Ascending aorta (tissue), 2 donors: Measurements from ENCODE around the gene GMEB1. TPM values are rescaled to one million over a fixed set of nuclear protein-coding genes. Genes with fewer than 3 reads are reported as not detected.
"Not testable (repeated sequence)": the region's sequence is repeated elsewhere in the genome, so short reads cannot be mapped to it uniquely, and the experiment has no call there.

Source experiments
- DNase-seq, 2 donors: peaks; one replicate each; pipeline ENCODE4 v3.0.0-alpha.2; 2019; ENCODE audit warnings: low spot score in 2 of 2
- H3K27ac ChIP-seq, 2 donors: fragments of 200-600 bp; sonication (generic); one replicate each; pipeline ENCODE4 v1.5.1; 2016 to 2017; ENCODE audit warnings: mild to moderate bottlenecking in 1 of 2
- H3K27me3 ChIP-seq: fragments of 200-600 bp; sonication (generic); one replicate; pipeline ENCODE4 v1.5.1; 2017
- H3K36me3 ChIP-seq, 2 donors: fragments of 200-600 bp; sonication (generic); one replicate each; pipeline ENCODE4 v1.5.1; 2016
- H3K4me1 ChIP-seq, 2 donors: fragments of 200-600 bp; sonication (generic); one replicate each; pipeline ENCODE4 v1.5.1; 2016 to 2017; ENCODE audit warnings: mild to moderate bottlenecking in 1 of 2
- H3K4me3 ChIP-seq, 2 donors: fragments of 200-600 bp; sonication (generic); one replicate each; pipeline ENCODE4 v1.5.1; 2016 to 2017; ENCODE audit warnings: mild to moderate bottlenecking in 1 of 2
- H3K9me3 ChIP-seq, 2 donors: fragments of 200-600 bp; sonication (generic); one replicate each; pipeline ENCODE4 v1.5.1; 2016
- intact Hi-C: fragments of 100-400 bp; cut with DNase I; formaldehyde crosslinking; loops from one replicate; pipeline ENCODE4 v1.15.1; 2023
- total RNA-seq: library from RNA; depleted of rRNA; stranded (reverse); fragments of >200 nt; gene quantifications from one replicate; pipeline ENCODE4 v1.1.0, GENCODE V29; 2016
- TF ChIP-seq, protein P1 (sequence below), 3 experiments: fragments of 200-600 bp in 2 of 3; fragments of 450-650 bp in 1 of 3; sonication (generic) in 2 of 3; IDR thresholded peaks; one replicate each; pipeline ENCODE4 v1.5.1; 2016 to 2019; ENCODE audit warnings: antibody characterized with exemption in 3 of 3, mild to moderate bottlenecking in 1 of 3, moderate library complexity in 1 of 3

Gene GMEB1
- total RNA-seq, 1 donor from 2014 or later, result 5.2 TPM

DNA sequence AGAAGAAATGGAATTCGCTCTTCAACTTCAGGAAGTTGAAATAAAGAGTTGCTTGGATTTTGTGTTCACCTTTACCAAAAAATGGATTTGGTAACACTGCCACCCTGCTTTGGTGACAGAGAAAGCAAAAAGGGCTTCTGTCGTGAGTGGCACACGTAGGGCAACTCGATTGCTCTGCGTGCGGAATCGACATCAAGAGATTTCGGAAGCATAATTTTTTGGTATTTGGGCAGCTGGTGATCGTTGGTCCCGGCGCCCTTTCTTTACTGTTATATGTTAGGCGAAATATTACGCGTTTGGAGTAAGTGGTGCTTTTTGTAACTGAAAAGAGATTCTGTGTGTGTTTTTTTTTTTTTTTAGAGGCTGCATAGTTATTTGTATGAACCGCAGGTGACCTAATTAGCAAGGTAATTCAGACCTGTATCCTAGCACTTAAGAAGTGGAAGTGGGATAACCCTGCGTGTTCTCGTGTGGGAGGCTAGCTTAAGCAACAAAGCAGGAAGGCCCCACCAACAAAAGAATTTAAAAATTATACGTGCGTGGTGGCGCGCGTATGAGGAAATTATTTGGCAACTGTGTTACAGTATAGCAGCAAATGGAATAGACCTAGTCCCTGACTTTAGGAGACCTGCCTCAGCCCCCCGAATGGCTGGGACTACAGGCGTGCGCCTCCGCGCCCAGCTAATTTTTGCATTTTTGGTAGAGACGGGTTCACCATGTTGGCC lies 19.9 kb upstream of the GMEB1 start, which contains the start of gene RNU11:
RNU11 (plus strand) TSS at position 127 of the 725 bp plus-strand sequence.
- Histone ChIP-seq H3K4me3 (peak within 1 kb of the TSS; percentile 39 to 59), H3K27me3 (no peaks in the 10 kb centered on the region), H3K27ac (peak within 1 kb of the TSS; percentile 85 to 89), H3K36me3 (no peaks in the 10 kb centered on the region), H3K9me3 (no peaks in the 10 kb centered on the region), H3K4me1 (peaks cover 3 to 19% of the 10 kb centered on the region in 2 donors)
- TF ChIP-seq, protein P1, sequence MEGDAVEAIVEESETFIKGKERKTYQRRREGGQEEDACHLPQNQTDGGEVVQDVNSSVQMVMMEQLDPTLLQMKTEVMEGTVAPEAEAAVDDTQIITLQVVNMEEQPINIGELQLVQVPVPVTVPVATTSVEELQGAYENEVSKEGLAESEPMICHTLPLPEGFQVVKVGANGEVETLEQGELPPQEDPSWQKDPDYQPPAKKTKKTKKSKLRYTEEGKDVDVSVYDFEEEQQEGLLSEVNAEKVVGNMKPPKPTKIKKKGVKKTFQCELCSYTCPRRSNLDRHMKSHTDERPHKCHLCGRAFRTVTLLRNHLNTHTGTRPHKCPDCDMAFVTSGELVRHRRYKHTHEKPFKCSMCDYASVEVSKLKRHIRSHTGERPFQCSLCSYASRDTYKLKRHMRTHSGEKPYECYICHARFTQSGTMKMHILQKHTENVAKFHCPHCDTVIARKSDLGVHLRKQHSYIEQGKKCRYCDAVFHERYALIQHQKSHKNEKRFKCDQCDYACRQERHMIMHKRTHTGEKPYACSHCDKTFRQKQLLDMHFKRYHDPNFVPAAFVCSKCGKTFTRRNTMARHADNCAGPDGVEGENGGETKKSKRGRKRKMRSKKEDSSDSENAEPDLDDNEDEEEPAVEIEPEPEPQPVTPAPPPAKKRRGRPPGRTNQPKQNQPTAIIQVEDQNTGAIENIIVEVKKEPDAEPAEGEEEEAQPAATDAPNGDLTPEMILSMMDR (IDR thresholded peaks at IDR 0.05), result no peak
- DNase-seq, result peak; percentile 72 to 95
- intact Hi-C loops, result loop anchor here (1.0 to 10.0 kb wide), 4 partner anchors 21 to 479 kb away; partner anchors contain the start of genes ATP5IF1, DNAJC8 and EPB41

DNA sequence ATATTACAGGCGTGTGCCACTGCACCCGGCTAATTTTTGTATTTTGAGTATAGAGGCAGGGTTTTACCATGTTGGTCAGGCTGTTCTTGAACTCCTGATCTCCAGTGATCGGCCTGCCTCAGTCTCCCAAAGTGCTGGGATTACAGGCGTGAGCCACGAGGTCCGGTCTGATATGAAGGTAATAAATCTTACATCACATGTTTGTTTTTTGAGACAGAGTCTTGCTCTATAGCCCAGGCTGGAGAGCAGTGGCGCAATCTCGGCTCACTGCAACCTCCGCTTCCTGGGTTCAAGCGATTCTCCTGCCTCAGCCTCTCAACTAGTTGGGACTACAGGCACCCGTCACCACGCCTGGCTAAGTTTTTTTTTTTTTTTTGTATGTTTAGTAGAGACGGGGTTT lies 15.5 kb upstream of the GMEB1 start:
- H3K4me3 ChIP-seq, DNase-seq, H3K27ac ChIP-seq, H3K9me3 ChIP-seq, H3K27me3 ChIP-seq, H3K4me1 ChIP-seq, H3K36me3 ChIP-seq, intact Hi-C loops: not testable (repeated sequence)

DNA sequence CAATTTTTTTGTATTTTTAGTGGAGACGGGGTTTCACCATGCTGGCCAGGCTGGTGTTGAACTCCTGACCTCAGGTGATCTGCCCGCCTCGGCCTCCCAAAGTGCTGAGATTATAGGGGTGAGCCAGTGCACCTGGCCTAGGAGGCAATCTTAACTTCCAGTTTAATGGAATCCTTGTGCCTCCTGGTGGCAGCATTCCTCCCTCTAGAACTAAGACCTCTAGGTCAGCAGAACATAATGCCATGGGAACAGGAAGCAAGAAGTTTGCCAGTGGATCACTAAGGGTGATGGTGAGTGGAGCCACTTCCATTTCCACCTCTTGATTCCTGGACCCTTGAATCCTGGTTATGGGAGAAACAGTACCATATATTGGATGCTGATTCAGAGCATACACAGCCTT lies 14.7 kb upstream of the GMEB1 start:
- H3K27me3 ChIP-seq, H3K4me1 ChIP-seq, DNase-seq, H3K36me3 ChIP-seq, H3K27ac ChIP-seq, intact Hi-C loops, H3K4me3 ChIP-seq, H3K9me3 ChIP-seq: not testable (repeated sequence)

DNA sequence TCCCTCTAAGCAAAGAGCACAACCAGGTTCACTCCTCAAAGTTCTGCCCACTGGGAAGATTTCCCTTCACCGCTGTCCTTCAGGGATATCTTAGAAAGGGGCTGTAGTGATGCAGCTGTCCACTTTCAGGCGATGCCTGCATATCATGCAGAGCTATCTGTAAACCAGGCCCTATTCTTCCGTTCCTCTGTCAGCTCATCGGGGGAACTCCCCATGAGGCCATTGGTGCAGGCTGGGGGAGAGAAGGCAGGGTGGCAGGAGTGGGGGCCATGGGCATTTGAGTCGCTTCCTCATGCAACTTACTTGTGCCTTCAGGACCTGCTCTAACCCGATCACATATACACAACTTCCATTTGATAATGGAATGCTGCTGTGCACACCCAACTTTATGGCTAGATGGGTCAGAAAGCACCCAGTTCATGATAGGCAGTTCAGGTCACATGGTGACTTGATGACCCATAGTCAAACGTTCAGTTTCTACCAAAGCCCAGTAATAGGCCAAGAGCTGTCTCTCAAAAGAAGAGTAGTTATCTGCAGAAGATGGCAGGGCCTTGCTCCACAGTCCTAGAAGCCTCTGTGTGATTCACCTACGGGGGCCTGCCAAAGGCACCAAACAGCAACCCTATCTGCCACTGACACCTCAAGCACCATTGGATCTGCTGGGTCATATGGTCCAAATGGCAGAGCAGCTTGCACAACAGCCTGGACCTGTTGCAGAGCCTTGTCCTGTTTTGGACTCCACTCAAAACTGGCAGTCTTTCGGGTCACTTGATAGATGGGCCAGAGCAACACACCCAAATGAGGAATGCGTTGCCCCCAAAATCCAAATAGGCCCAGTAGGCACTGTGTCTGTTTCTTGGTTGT lies 12.9 kb upstream of the GMEB1 start:
- intact Hi-C loops, result not testable (repeated sequence)

DNA sequence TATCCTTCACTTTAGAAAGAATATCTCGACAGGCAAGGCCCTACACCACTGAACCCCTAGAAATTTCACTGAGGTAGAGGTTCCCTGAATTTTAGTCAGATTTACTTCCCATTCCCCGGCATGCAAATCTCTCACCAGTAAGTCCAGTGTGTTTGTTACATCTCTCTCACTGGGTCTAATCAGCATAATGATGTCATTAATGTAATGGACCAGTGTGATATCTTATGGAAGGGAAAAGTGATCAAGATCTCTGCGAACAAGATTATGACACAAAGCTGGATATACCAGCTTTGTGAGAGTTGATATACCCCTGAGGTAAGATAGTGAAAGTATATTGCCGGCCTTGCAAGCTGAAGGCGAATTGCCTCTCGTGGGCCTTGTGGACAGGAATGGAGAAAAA lies 12.2 kb upstream of the GMEB1 start:
- Histone ChIP-seq H3K36me3 (no peaks in the 10 kb centered on the region), H3K4me1 (no peaks in the 10 kb centered on the region), H3K9me3 (no peaks in the 10 kb centered on the region), H3K27me3 (no peaks in the 10 kb centered on the region), H3K4me3 (no peak overlapping the region), H3K27ac (no peak overlapping the region)
- DNase-seq, result no peak
- TF ChIP-seq, protein P1 (IDR thresholded peaks at IDR 0.05), result no peak
- intact Hi-C loops, result no loop called here

More for the DNA sequence above, 12.9 kb upstream of the GMEB1 start:
- H3K27ac ChIP-seq, H3K36me3 ChIP-seq, H3K9me3 ChIP-seq, H3K4me1 ChIP-seq, DNase-seq, H3K27me3 ChIP-seq, H3K4me3 ChIP-seq: not testable (repeated sequence)

DNA sequence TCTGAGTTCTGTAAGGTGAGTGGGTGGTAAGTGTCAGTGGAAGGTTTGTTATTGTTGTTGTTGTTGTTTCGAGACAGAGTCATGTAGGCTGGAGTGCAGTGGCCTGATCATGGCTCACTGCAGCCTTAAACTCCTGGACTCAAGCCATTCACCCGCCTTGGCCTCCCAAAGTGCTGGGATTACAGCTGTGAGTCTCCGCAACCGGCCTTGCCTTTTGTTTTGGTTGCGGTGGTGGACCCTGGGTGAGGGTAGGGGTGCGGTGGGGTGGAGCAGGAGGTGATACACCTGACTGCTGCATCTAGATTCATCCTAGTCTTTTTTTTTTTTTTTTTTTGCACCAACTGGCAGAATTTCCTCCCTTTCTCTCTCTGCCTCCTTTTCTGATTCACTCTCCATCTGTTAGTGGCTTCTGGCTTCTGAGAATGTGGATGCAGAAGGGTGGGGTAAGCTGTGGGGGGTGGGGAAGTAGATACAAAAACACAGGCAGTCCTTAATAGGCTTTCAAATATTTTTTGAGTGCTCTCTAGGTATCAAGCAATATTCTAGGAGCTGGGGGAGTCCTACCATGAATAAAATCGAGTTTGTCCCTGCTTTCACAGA lies 4.6 kb upstream of the GMEB1 start:
- H3K36me3 ChIP-seq, result no peaks in the 10 kb centered on the region
- DNase-seq, result no peak
- intact Hi-C loops, result no loop called here
- H3K27me3 ChIP-seq, result no peaks in the 10 kb centered on the region
- no peak overlapping the region for H3K27ac ChIP-seq
- peaks cover 0 to 9% of the 10 kb centered on the region in 2 donors for H3K4me1 ChIP-seq
- H3K9me3 ChIP-seq, result no peaks in the 10 kb centered on the region
- TF ChIP-seq, protein P1 (IDR thresholded peaks at IDR 0.05), result no peak
- no peak overlapping the region for H3K4me3 ChIP-seq

DNA sequence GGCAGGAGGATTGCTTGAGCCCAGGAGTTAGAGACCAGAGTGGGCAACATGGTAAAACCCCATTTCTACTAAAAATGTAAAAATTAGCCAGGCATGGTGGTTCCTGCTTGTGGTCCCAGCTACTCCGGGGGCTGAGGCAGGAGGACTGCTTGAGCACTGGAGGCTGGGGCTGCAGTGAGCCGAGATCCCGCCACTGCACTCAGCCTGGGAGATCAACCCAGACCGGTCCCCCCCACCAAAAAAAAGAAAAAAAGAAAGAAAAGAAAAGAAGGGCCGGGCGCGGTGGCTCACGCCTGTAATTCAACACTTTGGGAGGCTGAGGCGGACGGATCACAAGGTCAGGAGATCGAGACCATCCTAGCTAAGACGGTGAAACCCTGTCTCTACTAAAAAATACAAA lies 1.8 kb upstream of the GMEB1 start:
- intact Hi-C loops, result no loop called here
- H3K36me3 ChIP-seq, result no peaks in the 10 kb centered on the region
- no peaks in the 10 kb centered on the region for H3K27me3 ChIP-seq
- no peaks in the 10 kb centered on the region for H3K9me3 ChIP-seq
- TF ChIP-seq, protein P1 (IDR thresholded peaks at IDR 0.05), result no peak
- DNase-seq, result no peak
- no peak overlapping the region for H3K4me3 ChIP-seq
- H3K27ac ChIP-seq, result no peak overlapping the region
- H3K4me1 ChIP-seq, result peaks cover 0 to 12% of the 10 kb centered on the region in 2 donors
